PC-3 (cell line): ENCODE data around the gene GTF2H3. TPM values are rescaled to one million over a fixed set of nuclear protein-coding genes. Genes with fewer than 3 reads are reported as not detected.

Experiments
- ATAC-seq: fragments of 200-7000 bp; cut with Tn5 transposase; 2 replicates; pipeline ENCODE4 v1.9.1; 2020; ENCODE audit warnings: mild to moderate bottlenecking, moderate library complexity
- Bru-seq: library from RNA; stranded (reverse); fragments of 400-500 nt; gene quantifications from one replicate; lab custom pipeline; 2021; lab: Mats Ljungman, UMichigan
- BruChase-seq, 2 experiments: library from RNA; stranded (reverse); fragments of 400-500 nt; gene quantifications; one replicate each; lab custom pipeline; 2021; lab: Mats Ljungman, UMichigan
- BruUV-seq: library from RNA; stranded (reverse); fragments of 400-500 nt; replicated peaks from 2 replicates; lab custom pipeline; 2021; lab: Mats Ljungman, UMichigan
- CTCF ChIA-PET: fragments of 300-600 bp; sonication (Branson Sonifier 250); formaldehyde crosslinking; loops from one replicate; lab custom pipeline; 2022; ENCODE audit warnings: antibody characterized with exemption; lab: Charles Lee
- POLR2A ChIA-PET: fragments of 300-600 bp; sonication (Branson Sonifier 250); formaldehyde crosslinking; loops from one replicate; lab custom pipeline; 2022; ENCODE audit warnings: antibody characterized with exemption; ENCODE audit not compliant: unreplicated experiment; lab: Charles Lee
- DNase-seq: peaks from one replicate; pipeline ENCODE4 v3.0.0-alpha.2; 2015
- H2AFZ ChIP-seq: fragments of 300-600 bp; sonication (generic); 2 replicates; pipeline ENCODE4 v1.6.0; 2016; ENCODE audit warnings: antibody characterized with exemption, low read length
- H3F3A ChIP-seq: fragments of 300-600 bp; sonication (generic); one replicate; pipeline ENCODE4 v1.6.0; 2017; ENCODE audit warnings: antibody characterized with exemption, low read length, control low read depth, mild to moderate bottlenecking; ENCODE audit not compliant: unreplicated experiment
- H3K27ac ChIP-seq: fragments of 300-600 bp; sonication (generic); 2 replicates; pipeline ENCODE4 v1.5.1; 2016; ENCODE audit warnings: mild to moderate bottlenecking, low read length
- H3K27me3 ChIP-seq: fragments of 300-600 bp; sonication (generic); 2 replicates; pipeline ENCODE4 v1.6.1; 2016; ENCODE audit warnings: low read length, mixed read lengths
- H3K36me3 ChIP-seq: fragments of 300-600 bp; sonication (generic); 2 replicates; pipeline ENCODE4 v1.6.1; 2016; ENCODE audit warnings: low read depth, mixed run types, low read length, mixed read lengths
- H3K4me1 ChIP-seq: fragments of 300-600 bp; sonication (generic); 2 replicates; pipeline ENCODE4 v1.5.1; 2016; ENCODE audit warnings: low read length; ENCODE audit not compliant: insufficient read depth
- H3K4me2 ChIP-seq: fragments of 300-600 bp; sonication (generic); 2 replicates; pipeline ENCODE4 v1.6.0; 2016; ENCODE audit warnings: low read length
- H3K4me3 ChIP-seq: fragments of 300-600 bp; sonication (generic); 2 replicates; pipeline ENCODE4 v1.5.1; 2016; ENCODE audit warnings: mild to moderate bottlenecking, low read length, mixed read lengths
- H3K79me2 ChIP-seq: fragments of 300-600 bp; sonication (generic); 2 replicates; pipeline ENCODE4 v1.6.1; 2017; ENCODE audit warnings: low read length, mixed read lengths
- H3K9ac ChIP-seq: fragments of 300-600 bp; sonication (generic); 2 replicates; pipeline ENCODE4 v1.6.0; 2016; ENCODE audit warnings: mild to moderate bottlenecking, low read length
- H3K9me2 ChIP-seq: fragments of 300-600 bp; sonication (generic); replicated peaks from 2 replicates; pipeline ENCODE4 v1.6.1; 2016; ENCODE audit warnings: mixed run types, low read length, mixed read lengths
- H3K9me3 ChIP-seq: fragments of 300-600 bp; sonication (generic); 2 replicates; pipeline ENCODE4 v1.6.1; 2016; ENCODE audit warnings: low read length, mixed read lengths
- H4K20me1 ChIP-seq: fragments of 300-600 bp; sonication (generic); 2 replicates; pipeline ENCODE4 v1.6.1; 2016; ENCODE audit warnings: low read length, mixed read lengths
- EZH2 ChIP-seq: fragments of 300-600 bp; sonication (generic); IDR thresholded peaks from one replicate; pipeline ENCODE4 v1.6.1; 2017; ENCODE audit warnings: antibody characterized with exemption, mild to moderate bottlenecking, low read length; ENCODE audit not compliant: unreplicated experiment
- EZH2phosphoT487 ChIP-seq: fragments of 300-600 bp; sonication (generic); IDR thresholded peaks from 2 replicates; pipeline ENCODE4 v1.6.1; 2018; ENCODE audit warnings: mild to moderate bottlenecking, antibody characterized with exemption, low read length, borderline replicate concordance
- intact Hi-C: fragments of 100-400 bp; cut with micrococcal nuclease; formaldehyde crosslinking; loops from 2 replicates; pipeline ENCODE4 v1.9.0; 2023
- long read RNA-seq: library from polyadenylated mRNA; unstranded; transcript quantifications from one replicate; pipeline ENCODE4 v2.0.0, GENCODE V29; 2021; ENCODE audit not compliant: unreplicated experiment
- total RNA-seq: library from RNA; depleted of rRNA; stranded (reverse); fragments of >200 nt; gene quantifications from 2 replicates; pipeline ENCODE4 v1.2.3, GENCODE V29; 2014; rRNA removed
- TF ChIP-seq, protein P1 (sequence below): fragments of 300-600 bp; sonication (generic); conservative IDR thresholded peaks from 2 replicates; pipeline ENCODE4 v1.5.1; 2017; ENCODE audit warnings: antibody characterized with exemption, low read depth, mild to moderate bottlenecking, low read length

GTF2H3 gene
- total RNA-seq, result 24.2 and 37.6 TPM in 2 replicates
- Bru-seq, nascent RNA, result percentile 78 among the genes with signal in this experiment
- percentile 84 among the genes with signal in this experiment for BruChase-seq, experiment 1, labeled RNA remaining after a 6-hour chase
- percentile 79 among the genes with signal in this experiment for BruChase-seq, experiment 2, labeled RNA remaining after a 2-hour chase
- long read RNA-seq, transcript GTF2H3-212 (13 exons, 3,329 nt), result major isoform, 15 of 21 reads
- long read RNA-seq, partial matches to known transcripts, result 0 of 21 reads
- long read RNA-seq, other reads (novel, unspliced or antisense), result 5 of 21 reads

DNA sequence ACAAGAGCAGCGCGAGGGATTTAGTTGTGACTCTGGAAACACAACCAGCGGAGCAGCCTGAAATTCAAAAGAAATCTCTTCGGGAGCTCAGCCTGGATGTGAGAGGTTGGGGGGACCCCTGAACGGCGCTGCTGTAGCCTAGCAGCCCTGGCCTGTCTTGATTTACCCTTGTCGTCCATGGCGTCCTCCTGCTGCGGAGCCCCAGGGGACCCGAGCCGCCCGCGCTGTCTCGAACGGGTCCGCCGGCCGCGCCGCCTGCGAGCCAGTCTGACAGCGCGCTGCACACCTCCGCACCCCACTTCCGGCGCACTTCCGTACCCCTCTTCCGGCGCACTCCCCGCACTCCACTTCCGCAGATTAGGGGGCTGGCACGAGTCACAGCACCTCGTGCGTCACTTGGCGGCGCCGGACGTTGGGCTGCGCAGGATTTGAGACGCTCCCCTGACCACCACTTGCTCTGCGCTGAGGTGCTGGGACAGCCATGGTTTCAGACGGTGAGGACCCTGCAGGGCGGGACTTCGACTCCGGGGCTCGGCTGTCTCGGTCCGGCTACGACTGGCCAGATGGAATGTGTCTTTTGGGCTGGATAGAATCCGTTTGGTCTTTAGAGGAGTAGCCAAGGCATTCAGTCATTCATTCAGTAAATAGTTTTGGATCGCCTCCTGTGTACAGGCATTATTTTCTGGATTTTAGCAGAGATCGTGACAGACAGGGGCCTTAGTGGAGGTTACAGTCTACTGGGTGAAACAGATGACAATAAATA lies at the start of gene GTF2H3, which contains the start of gene EIF2B1:
Gene GTF2H3, plus strand, starts transcription at position 451 of the 763 bp plus-strand sequence. Its CDS starts 31 bp downstream, at position 482.
Gene EIF2B1, minus strand, starts transcription at position 308 of the 763 bp plus-strand sequence. Its CDS starts 129 bp downstream, at position 179.
- Histone ChIP-seq H3K4me2 (peak within 1 kb of the TSS; percentile 84), H3K79me2 (peaks cover 43% of the 10 kb centered on the region), H3K9ac (peak within 1 kb of the TSS; percentile 100), H3F3A (no peaks in the 10 kb centered on the region), H2AFZ (peak within 1 kb of the TSS; percentile 74), H3K27ac (peak within 1 kb of the TSS; percentile 64), H3K36me3 (peaks cover 20% of the 10 kb centered on the region), H3K9me2 (no peaks in the 10 kb centered on the region), H3K4me1 (peaks cover 12% of the 10 kb centered on the region), H3K9me3 (no peaks in the 10 kb centered on the region), H4K20me1 (no peaks in the 10 kb centered on the region), H3K4me3 (peak within 1 kb of the TSS; percentile 94), H3K27me3 (no peaks in the 10 kb centered on the region)
- ChIA-PET POLR2A (interaction anchor here (0.6 kb wide), 1 partner anchor 28 kb away, joined by 3 read pairs; no protein-coding TSS in a partner anchor), CTCF (no interaction called here)
- intact Hi-C loops, result loop anchor here (1.0 kb wide), 1 partner anchor 49 kb away; the partner anchor contains the start of gene TMED2
- TF ChIP-seq, protein P1, sequence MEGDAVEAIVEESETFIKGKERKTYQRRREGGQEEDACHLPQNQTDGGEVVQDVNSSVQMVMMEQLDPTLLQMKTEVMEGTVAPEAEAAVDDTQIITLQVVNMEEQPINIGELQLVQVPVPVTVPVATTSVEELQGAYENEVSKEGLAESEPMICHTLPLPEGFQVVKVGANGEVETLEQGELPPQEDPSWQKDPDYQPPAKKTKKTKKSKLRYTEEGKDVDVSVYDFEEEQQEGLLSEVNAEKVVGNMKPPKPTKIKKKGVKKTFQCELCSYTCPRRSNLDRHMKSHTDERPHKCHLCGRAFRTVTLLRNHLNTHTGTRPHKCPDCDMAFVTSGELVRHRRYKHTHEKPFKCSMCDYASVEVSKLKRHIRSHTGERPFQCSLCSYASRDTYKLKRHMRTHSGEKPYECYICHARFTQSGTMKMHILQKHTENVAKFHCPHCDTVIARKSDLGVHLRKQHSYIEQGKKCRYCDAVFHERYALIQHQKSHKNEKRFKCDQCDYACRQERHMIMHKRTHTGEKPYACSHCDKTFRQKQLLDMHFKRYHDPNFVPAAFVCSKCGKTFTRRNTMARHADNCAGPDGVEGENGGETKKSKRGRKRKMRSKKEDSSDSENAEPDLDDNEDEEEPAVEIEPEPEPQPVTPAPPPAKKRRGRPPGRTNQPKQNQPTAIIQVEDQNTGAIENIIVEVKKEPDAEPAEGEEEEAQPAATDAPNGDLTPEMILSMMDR, result no peak
- TF ChIP-seq EZH2 (no peak), EZH2phosphoT487 (no peak)
- ATAC-seq (peak; percentile 98), DNase-seq (peak; percentile 96)
- BruUV-seq, result no TSS peak

DNA sequence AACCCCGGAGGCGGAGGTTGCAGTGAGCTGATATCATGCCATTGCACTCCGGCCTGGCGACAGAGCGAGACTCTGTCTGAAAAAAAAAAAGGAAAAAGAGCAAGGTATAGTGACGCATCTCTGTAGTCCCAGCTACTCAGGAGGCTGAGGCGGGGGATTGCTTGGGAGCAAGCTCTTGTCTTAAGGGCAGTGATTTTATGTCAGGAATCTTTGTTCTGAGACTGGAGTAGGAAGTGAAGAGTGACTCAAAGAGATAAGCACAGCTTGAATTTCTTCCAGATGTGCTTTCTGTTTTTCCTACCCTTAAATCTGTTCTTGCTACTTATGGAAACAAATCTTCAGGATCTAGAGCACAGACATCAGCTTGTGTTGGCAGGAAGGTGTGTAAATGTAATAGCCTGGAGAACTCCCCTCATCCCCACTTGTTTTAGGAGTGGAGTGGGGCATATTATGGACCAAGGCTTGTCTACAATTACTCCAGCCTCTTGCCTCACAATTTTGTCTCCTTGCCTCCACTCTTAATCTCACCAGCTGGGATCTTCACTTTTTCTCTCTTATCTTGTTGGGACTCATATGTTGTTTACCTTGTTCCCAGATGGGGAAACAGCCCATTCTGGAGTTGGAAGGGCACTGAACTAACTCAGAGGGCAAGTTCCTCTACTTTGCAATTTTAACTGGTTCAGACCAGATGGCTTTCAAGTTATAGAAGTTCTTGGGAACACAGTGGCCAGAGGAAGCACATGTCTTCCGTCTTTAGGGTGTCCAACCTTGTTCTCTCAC lies 41.7 kb upstream of the GTF2H3 start:
- no peak for DNase-seq
- Histone ChIP-seq H3K9ac (no peak overlapping the region), H3F3A (no peaks in the 10 kb centered on the region), H3K79me2 (peaks cover 79% of the 10 kb centered on the region), H3K4me3 (no peak overlapping the region), H3K27ac (no peak overlapping the region), H4K20me1 (peaks cover 9% of the 10 kb centered on the region; the same call in 1 of the 2 replicates), H3K9me2 (no peaks in the 10 kb centered on the region), H3K36me3 (peaks cover 54% of the 10 kb centered on the region), H3K4me2 (no peak overlapping the region), H2AFZ (no peak overlapping the region), H3K27me3 (no peaks in the 10 kb centered on the region), H3K9me3 (no peaks in the 10 kb centered on the region), H3K4me1 (0 out of 2 replicates have a peak, but pooled peaks cover 13% of the 10 kb centered on the region)
- intact Hi-C loops, result no loop called here
- TF ChIP-seq EZH2phosphoT487 (no peak), EZH2 (no peak)
- TF ChIP-seq, protein P1, result no peak
- no peak for ATAC-seq
- POLR2A ChIA-PET, result interaction anchor here (0.5 kb wide), 1 partner anchor 10 kb away, joined by 4 read pairs; the partner anchor contains the start of gene DDX55
- CTCF ChIA-PET, result no interaction called here
- BruUV-seq, result no TSS peak
